OCI-LY7 (cell line): ENCODE results near the gene HTR1D. TPM values are rescaled to one million over a fixed set of nuclear protein-coding genes. Genes with fewer than 3 reads are reported as not detected.

Experiments used
- BruUV-seq: library from RNA; stranded (reverse); fragments of 400-500 nt; replicated peaks from 2 replicates; lab custom pipeline; 2021; lab: Mats Ljungman, UMichigan
- CTCF ChIA-PET: fragments of 300-600 bp; sonication (Branson Sonifier 250); formaldehyde crosslinking; loops from one replicate; lab custom pipeline; 2022; ENCODE audit warnings: antibody characterized with exemption; ENCODE audit not compliant: unreplicated experiment; lab: Charles Lee
- POLR2A ChIA-PET: fragments of 300-600 bp; sonication (Branson Sonifier 250); formaldehyde crosslinking; loops from one replicate; lab custom pipeline; 2022; ENCODE audit warnings: antibody characterized with exemption; lab: Charles Lee
- DNase-seq: peaks from one replicate; pipeline ENCODE4 v3.0.0-alpha.2; 2015; ENCODE audit warnings: low spot score
- H2AFZ ChIP-seq: fragments of 200-600 bp; sonication (generic), shearing (Covaris generic); 2 replicates; pipeline ENCODE4 v1.6.1; 2014; ENCODE audit warnings: mild to moderate bottlenecking, antibody characterized with exemption, low read length, moderate library complexity
- H3K27ac ChIP-seq: fragments of 200-600 bp; sonication (generic); 2 replicates; pipeline ENCODE4 v1.5.1; 2014; ENCODE audit warnings: mixed run types, low read depth, mild to moderate bottlenecking, moderate library complexity, low read length, inconsistent platforms; ENCODE audit not compliant: poor library complexity, severe bottlenecking
- H3K36me3 ChIP-seq: fragments of 200-600 bp; sonication (generic); 2 replicates; pipeline ENCODE4 v1.6.1; 2014; ENCODE audit warnings: mild to moderate bottlenecking, antibody characterized with exemption, low read length, moderate library complexity, mixed read lengths; ENCODE audit not compliant: insufficient read depth
- H3K4me1 ChIP-seq: fragments of 200-600 bp; sonication (generic); 2 replicates; pipeline ENCODE4 v1.5.1; 2014; ENCODE audit warnings: mild to moderate bottlenecking, low read length; ENCODE audit not compliant: insufficient read depth, poor library complexity, severe bottlenecking
- H3K4me2 ChIP-seq: fragments of 200-600 bp; sonication (generic); 2 replicates; pipeline ENCODE4 v1.6.1; 2014; ENCODE audit warnings: mild to moderate bottlenecking, low read length
- H3K4me3 ChIP-seq: fragments of 200-600 bp; sonication (generic); 2 replicates; pipeline ENCODE4 v1.5.1; 2014; ENCODE audit warnings: mild to moderate bottlenecking, low read depth, low read length; ENCODE audit not compliant: poor library complexity, severe bottlenecking
- H3K79me2 ChIP-seq: fragments of 200-600 bp; sonication (generic); 2 replicates; pipeline ENCODE4 v1.6.1; 2016; ENCODE audit warnings: low read depth, mild to moderate bottlenecking, low read length, moderate library complexity, mixed read lengths; ENCODE audit not compliant: insufficient read depth
- H3K9me2 ChIP-seq: fragments of 200-600 bp; sonication (generic); 2 replicates; pipeline ENCODE4 v1.6.1; 2016; ENCODE audit warnings: mild to moderate bottlenecking, low read length, mixed read lengths; ENCODE audit not compliant: insufficient read depth
- H3K9me3 ChIP-seq: fragments of 200-600 bp; sonication (generic); 2 replicates; pipeline ENCODE4 v1.6.1; 2014; ENCODE audit warnings: mild to moderate bottlenecking, mixed run types, low read length, mixed read lengths
- H4K20me1 ChIP-seq: fragments of 200-600 bp; sonication (generic); 2 replicates; pipeline ENCODE4 v1.6.1; 2014; ENCODE audit warnings: mild to moderate bottlenecking, antibody characterized with exemption, low read length, moderate library complexity, mixed read lengths; ENCODE audit not compliant: insufficient read depth
- EZH2phosphoT487 ChIP-seq: fragments of 200-600 bp; sonication (generic); IDR thresholded peaks from 2 replicates; pipeline ENCODE4 v1.6.1; 2018; ENCODE audit warnings: low read depth, borderline replicate concordance, mild to moderate bottlenecking, mixed run types, antibody characterized with exemption, low read length, moderate library complexity, mixed read lengths
- intact Hi-C: fragments of 100-400 bp; cut with micrococcal nuclease; formaldehyde crosslinking; loops from one replicate; pipeline ENCODE4 v1.10.0; 2022; ENCODE audit not compliant: unreplicated experiment
- total RNA-seq, 2 experiments: library from RNA; depleted of rRNA in 1 of 2; stranded (reverse); fragments of >200 nt in 1 of 2; shearing (Covaris generic) in 1 of 2; gene quantifications; 2 replicates each; pipeline ENCODE4 v1.2.3, GENCODE V29; 2014 to 2022
- TF ChIP-seq, protein P1 (sequence below): fragments of 200-600 bp; sonication (generic); conservative IDR thresholded peaks from 2 replicates; pipeline ENCODE4 v1.5.1; 2014; ENCODE audit warnings: mild to moderate bottlenecking, antibody characterized with exemption, low read length, moderate library complexity, mixed read lengths

HTR1D gene
- total RNA-seq, 2 experiments from 2014 or later = not detected

DNA sequence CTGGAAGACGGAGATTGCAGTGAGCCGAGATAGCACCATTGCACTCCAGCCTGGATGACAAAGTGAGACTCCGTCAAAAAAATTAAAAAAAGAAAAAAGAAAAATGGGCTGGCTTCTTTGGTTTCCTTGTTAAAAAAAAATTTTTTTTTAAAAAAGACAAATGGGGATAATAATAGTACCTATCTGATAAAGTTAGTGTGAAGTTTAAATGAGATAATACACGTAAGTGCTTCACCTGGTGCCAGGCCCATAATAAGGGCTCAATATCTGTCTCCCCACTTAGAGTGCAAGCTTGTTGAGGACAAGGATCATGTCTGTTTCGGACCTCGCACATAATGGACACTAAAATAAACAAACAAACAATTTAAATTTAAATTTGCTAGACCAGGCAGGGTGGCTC, 30.0 kb upstream of the HTR1D start:
- DNase-seq = no peak
- H3K9me3 ChIP-seq = no peaks in the 10 kb centered on the region
- no peaks in the 10 kb centered on the region for H3K79me2 ChIP-seq
- intact Hi-C loops = no loop called here
- no peaks in the 10 kb centered on the region for H3K36me3 ChIP-seq
- no peaks in the 10 kb centered on the region for H3K9me2 ChIP-seq
- H3K4me2 ChIP-seq = no peak overlapping the region
- H4K20me1 ChIP-seq = no peaks in the 10 kb centered on the region
- no peak for TF ChIP-seq EZH2phosphoT487
- TF ChIP-seq, protein P1, sequence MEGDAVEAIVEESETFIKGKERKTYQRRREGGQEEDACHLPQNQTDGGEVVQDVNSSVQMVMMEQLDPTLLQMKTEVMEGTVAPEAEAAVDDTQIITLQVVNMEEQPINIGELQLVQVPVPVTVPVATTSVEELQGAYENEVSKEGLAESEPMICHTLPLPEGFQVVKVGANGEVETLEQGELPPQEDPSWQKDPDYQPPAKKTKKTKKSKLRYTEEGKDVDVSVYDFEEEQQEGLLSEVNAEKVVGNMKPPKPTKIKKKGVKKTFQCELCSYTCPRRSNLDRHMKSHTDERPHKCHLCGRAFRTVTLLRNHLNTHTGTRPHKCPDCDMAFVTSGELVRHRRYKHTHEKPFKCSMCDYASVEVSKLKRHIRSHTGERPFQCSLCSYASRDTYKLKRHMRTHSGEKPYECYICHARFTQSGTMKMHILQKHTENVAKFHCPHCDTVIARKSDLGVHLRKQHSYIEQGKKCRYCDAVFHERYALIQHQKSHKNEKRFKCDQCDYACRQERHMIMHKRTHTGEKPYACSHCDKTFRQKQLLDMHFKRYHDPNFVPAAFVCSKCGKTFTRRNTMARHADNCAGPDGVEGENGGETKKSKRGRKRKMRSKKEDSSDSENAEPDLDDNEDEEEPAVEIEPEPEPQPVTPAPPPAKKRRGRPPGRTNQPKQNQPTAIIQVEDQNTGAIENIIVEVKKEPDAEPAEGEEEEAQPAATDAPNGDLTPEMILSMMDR = no peak
- BruUV-seq = no TSS peak
- CTCF ChIA-PET = no interaction called here
- no peak overlapping the region for H3K4me3 ChIP-seq
- no peaks in the 10 kb centered on the region for H3K4me1 ChIP-seq
- no peak overlapping the region for H3K27ac ChIP-seq
- H2AFZ ChIP-seq = no peak overlapping the region
- POLR2A ChIA-PET = interaction anchor here (0.8 kb wide), 1 partner anchor 8 kb away, joined by 3 read pairs; no protein-coding TSS in a partner anchor

DNA sequence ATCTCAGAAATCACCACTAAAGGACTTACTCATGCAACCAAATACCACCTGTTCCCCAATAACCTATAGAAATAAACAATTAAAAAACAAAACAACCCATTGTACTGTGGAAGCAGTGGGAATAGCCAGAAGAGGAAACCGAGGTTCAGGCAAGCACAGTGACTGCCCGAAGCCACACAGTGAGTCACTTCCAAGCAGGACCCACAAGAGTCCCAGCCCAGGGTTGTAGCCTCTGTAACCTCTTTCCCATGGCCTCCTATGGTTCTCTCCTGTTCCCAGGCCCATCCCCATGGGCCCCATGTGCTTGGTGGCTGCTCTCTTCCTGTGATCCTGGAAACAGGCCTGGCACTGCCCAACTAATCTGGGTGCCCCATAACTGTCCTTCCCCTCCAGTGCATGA, 29.0 kb upstream of the HTR1D start:
- no TSS peak for BruUV-seq
- ChIA-PET CTCF (no interaction called here), POLR2A (no interaction called here)
- no peaks in the 10 kb centered on the region for H3K4me1 ChIP-seq
- TF ChIP-seq EZH2phosphoT487 = no peak
- TF ChIP-seq, protein P1 = no peak
- no peak overlapping the region for H2AFZ ChIP-seq
- DNase-seq = no peak
- H3K79me2 ChIP-seq = no peaks in the 10 kb centered on the region
- H3K27ac ChIP-seq = no peak overlapping the region
- H3K4me2 ChIP-seq = no peak overlapping the region
- H3K9me3 ChIP-seq = no peaks in the 10 kb centered on the region
- intact Hi-C loops = no loop called here
- H3K4me3 ChIP-seq = no peak overlapping the region
- H3K9me2 ChIP-seq = no peaks in the 10 kb centered on the region
- no peaks in the 10 kb centered on the region for H4K20me1 ChIP-seq
- no peaks in the 10 kb centered on the region for H3K36me3 ChIP-seq

DNA sequence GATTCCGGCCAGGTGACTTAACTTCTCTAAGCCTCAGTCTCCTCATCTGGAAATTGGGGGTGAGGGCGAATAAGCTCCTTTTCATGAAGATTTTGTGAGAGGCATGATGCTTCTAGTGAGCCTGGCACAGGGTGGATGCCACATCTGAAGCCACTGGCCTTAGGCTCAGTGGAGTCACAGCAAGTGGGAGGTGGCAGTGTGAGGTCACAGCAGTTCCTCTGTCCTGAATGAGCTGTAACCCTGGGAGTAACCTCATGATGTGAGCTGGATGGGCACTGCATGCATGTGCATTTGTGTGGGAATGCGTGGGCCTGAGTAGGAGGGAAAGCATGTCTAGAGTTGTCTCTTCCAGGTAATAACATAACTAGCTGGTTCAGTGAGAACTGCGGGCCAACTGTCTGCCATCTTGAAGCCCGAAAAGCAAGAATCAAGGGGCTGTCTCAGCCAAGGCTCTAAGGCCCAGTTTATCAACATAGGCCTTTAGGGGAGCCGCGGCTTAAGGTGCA, 27.0 kb upstream of the HTR1D start:
- no peak overlapping the region for H3K4me2 ChIP-seq

More for the DNA sequence above, 27.0 kb upstream of the HTR1D start:
- H3K27ac ChIP-seq = no peak overlapping the region
- H3K9me2 ChIP-seq = no peaks in the 10 kb centered on the region
- H3K4me3 ChIP-seq = no peak overlapping the region
- no peak for DNase-seq
- TF ChIP-seq EZH2phosphoT487 = no peak
- TF ChIP-seq, protein P1 = no peak
- CTCF ChIA-PET = no interaction called here
- no peaks in the 10 kb centered on the region for H3K9me3 ChIP-seq
- no peaks in the 10 kb centered on the region for H3K4me1 ChIP-seq
- H2AFZ ChIP-seq = no peak overlapping the region
- no peaks in the 10 kb centered on the region for H3K79me2 ChIP-seq
- no TSS peak for BruUV-seq
- POLR2A ChIA-PET = no interaction called here
- no peaks in the 10 kb centered on the region for H4K20me1 ChIP-seq
- H3K36me3 ChIP-seq = no peaks in the 10 kb centered on the region
- intact Hi-C loops = no loop called here
